Embryonic facial prominence (tissue), 1 donor: Measurements from ENCODE around the gene VAV1.
"Not testable (repeated sequence)": the region's sequence is repeated elsewhere in the genome, so short reads cannot be mapped to it uniquely, and the experiment has no call there.

ENCODE experiments used
- DNase-seq: peaks from one replicate; pipeline ENCODE4 v3.0.0-alpha.2; 2016; ENCODE audit errors: extremely low spot score

Gene VAV1

DNA sequence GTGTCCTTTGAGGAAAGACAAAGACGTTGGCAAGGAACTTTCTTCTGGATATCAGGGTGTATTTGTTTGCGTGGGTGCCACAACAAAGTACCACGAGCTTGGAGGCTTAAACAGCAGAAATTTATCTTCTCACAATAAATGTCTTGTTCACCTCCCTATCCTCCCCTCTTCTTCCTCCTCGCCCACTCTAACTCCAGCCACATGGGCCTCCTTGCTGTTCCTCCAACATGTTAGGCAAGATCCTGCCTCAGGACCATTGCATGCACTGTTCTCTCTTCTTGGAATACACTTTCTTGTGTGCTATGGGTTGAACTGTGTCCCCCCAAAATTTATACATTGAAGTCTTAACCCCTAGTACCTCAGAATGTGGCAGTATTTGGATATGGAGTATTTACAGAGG is 45.7 kb downstream of the VAV1 start:
- no peak for DNase-seq

DNA sequence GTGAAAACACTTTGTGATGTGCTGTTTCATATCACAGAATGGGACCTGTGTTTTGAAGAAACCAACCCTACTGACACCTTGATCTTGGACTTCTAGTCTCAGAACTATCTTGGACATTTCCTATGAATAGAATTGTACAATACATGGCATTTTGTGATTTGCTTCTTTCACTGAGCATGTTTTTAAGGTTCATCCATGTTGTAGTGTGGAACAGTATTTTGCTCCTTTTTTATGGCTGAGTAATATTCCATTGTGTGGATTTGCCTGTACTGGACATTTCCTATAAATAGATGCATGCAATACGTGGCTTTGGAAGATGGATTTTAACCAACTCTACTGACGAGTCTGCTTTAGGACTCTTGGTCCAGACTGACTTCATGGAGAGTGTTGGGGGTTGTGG is 46.8 kb downstream of the VAV1 start:
- no peak for DNase-seq

DNA sequence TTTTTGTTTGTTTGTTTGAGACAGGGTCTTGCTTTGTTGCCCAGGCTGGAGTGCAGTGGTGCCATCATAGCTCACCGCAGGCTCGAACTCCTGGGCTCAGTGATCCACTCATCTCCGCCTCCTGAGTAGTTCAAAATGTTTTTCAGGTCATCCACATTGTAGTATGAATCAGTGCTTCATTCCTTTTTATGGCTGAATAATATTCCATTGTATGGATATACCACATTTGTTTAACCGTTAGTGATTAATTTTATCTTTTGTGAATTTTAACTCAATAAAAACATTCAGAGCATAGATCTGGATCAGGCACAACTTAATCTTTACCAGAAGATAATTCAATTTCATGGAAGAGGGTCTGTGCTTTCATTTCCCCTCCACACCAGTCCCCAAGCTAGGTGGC is 47.7 kb downstream of the VAV1 start:
- no peak for DNase-seq

DNA sequence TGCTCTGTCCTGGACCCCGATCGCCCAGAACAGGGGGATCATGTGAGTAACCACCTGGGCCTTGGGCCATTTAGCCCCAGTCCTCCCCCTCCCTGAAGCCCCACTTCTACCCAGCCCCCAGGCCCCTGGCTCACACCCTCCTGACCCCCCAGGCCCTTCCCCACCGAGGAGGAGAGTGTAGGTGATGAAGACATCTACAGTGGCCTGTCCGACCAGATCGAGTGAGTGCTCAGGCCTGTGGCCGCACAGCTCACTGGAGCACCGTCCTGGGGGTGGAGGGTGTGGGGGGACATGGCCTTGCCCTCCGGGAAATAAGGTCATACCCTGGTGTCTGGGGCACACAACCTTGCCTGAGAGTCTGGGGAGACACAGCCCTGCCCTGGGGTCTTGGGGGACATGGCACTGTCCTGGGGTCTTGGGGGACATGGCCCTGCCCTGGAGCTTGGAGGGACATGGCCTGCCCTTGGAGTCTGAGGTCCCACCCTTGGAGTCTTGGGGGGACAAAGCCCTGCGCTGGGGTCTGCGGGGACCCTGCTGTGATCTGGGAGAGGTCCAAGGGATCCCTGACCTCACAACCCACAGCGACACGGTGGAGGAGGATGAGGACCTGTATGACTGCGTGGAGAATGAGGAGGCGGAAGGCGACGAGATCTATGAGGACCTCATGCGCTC is 49.3 kb downstream of the VAV1 start:
- no peak for DNase-seq

DNA sequence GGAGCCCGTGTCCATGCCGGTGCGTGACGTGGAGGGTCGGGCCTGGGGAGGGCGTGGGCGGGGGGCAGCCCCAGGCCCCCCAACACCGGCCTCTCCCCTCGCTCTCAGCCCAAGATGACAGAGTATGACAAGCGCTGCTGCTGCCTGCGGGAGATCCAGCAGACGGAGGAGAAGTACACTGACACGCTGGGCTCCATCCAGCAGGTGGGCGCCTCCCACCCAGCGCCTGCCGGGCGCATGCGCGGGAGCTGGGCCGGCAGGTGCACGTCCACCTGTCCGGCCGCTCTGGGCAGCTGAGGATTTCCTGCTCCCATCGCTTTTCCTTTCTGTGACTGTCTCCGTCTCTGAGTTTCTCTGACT is 49.8 kb downstream of the VAV1 start:
- DNase-seq, result no peak

DNA sequence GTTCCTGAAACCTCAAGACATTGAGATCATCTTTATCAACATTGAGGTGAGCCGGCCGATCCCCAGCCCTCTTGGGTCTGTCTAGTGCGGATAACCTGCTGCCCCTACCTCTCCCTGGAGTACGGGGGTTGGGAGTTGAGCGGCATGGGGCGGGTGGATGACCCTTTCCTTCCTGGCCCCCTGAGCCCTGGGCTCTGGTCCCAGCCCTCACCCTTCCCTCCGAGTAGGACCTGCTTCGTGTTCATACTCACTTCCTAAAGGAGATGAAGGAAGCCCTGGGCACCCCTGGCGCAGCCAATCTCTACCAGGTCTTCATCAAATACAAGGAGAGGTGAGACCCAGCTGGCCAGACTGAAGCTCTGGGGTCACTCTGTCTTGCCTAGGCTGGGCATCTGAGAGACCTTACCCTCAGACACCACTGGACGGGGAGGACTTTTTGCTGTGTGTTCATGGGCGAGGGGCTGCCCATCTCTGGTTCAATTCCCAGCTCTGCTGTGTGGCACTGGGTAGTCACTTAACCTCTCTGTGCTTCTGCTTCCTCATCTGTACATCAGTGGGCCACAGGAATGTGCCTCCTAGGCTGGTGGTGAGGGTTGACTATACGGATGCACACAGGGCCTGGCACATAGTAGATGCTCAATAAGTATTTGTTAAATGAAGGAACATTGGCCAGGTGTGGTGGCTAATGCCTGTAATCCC is 52.7 kb downstream of the VAV1 start:
- DNase-seq, result no peak

DNA sequence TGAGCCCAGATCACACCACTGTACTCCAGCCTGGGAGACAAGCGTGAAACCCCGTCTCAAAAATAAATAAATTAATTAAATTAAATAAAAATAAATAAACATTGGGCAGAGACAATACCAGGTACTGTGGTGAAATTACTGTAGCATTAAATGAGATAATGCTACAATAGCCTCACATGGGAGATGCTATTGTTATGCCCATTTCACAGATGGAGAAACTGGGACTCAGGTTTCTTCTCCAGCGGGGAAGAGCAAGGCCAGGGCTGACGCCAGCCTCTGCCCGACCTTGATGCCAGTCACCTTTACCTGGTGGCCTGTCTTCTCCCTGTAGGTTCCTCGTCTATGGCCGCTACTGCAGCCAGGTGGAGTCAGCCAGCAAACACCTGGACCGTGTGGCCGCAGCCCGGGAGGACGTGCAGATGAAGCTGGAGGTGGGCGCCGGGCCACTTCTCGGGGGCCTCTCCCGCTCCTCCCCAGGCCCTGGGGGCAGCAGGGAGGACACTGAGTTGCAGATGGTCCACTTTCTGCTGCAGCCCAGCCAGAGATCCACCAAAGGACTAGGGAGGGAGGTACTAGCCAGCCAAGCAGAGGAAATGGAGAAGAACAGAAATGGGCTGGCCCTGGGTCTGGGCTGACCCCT is 53.9 kb downstream of the VAV1 start:
- DNase-seq, result no peak

DNA sequence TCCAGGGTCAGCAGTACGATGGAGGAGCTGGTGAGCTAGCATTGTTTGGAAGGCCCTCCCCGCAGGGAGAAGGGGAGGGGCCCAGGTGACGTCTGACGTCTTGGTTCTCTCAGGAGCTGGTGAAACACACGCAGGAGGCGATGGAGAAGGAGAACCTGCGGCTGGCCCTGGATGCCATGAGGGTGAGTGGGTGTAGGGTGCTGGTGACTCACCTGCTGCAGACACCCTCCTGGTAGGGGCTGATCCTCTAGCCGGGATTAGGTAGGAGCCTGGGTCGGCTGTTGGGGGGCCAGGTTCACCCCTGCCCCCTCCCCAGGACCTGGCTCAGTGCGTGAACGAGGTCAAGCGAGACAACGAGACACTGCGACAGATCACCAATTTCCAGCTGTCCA is 55.8 kb downstream of the VAV1 start:
- DNase-seq, result no peak

DNA sequence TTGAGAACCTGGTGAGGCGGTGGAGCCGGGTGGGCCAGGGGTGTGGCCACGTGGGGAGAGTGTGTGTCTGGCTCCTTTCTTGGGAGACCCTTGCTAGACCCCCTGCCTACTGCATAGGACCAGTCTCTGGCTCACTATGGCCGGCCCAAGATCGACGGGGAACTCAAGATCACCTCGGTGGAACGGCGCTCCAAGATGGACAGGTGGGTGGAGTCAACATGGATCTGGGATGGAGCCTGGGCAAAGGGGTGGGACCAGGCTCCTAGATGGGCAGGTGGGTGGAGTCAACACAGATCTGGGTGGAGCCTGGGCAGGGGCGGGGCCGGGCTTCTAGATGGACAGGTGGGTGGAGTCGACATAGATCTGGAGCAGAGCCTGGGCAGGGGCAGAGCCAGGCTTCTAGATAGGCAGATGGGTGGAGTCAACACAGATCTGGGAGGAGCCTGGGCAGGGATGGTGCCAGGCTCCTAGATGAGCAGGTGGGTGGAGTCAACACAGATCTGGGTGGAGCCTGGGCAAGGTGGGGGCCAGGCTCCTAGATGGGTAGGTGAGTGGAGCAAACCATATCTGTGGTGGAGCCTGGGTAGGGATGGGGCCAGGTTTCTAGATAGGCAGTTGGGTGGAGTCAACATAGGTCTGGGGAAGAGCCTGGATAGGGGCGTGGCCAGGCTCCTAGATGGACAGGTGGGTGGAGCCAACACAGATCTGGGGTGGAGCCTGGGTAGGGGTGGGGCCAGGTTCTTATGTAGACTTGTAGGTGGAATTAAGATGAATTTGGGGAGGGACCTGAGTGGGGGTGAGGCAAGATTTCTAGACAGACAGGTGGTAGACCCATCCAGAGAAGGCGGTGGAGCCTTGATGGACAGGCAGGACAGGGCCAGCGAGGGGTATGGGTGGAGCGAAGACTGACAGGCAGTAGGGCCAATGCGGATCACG is 56.5 kb downstream of the VAV1 start:
- no peak for DNase-seq

DNA sequence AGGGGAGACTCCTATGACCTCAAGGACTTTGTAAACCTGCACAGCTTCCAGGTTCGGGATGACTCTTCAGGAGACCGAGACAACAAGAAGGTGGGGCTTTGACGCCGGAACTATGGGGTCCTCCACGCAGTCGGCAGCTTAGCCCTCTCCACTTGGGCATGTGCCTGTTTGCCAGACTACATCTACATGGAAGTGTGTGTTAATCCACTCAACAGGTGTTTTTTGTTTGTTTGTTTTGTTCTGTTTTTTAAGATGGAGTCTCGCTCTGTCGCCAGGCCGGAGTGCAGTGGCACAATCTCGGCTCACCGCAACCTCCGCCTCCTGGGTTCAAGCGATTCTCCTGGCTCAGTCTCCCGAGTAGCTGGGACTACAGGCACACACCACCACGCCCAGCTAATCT is 57.3 kb downstream of the VAV1 start:
- DNase-seq, result not testable (repeated sequence)

DNA sequence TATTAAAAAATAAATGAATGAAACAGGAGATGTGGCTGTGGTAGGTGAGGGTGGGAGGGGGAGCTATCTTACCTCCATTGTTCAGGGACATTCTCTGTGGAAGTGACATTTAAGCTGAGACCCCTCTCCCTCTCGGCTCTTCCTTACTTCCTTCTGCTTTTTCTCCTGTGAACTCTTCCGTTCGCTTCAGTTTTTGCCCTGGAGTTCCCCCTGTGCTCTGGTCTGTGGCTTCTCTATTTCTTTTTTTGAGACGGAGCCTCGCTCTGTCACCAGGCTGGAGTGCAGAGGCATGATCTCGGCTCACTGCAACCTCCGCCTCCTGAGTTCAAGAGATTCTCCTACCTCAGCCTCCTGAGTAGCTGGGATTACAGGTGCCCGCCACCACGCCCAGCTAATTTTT is 58.6 kb downstream of the VAV1 start:
- not testable (repeated sequence) for DNase-seq

DNA sequence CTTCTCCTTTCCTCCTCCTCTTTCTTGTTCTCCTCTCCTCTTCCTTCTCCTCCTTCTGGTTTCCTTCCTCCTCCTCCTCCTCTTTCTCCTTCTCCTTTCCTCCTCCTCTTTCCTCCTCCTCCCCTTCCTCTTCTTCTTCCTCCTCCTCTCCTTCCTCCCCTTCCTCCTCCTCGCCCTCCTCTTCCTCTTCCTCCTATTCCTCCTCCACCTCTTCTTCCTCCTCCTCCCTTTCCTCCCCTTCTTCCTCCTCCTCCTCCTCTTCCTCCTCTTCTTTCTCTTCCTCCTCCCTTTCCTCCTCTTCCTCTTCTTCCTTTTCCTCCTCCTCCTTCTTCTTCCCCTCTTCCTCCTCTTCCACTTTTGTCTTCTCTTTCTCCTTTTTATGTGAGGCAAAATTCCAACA is 59.9 kb downstream of the VAV1 start:
- DNase-seq, result no peak

DNA sequence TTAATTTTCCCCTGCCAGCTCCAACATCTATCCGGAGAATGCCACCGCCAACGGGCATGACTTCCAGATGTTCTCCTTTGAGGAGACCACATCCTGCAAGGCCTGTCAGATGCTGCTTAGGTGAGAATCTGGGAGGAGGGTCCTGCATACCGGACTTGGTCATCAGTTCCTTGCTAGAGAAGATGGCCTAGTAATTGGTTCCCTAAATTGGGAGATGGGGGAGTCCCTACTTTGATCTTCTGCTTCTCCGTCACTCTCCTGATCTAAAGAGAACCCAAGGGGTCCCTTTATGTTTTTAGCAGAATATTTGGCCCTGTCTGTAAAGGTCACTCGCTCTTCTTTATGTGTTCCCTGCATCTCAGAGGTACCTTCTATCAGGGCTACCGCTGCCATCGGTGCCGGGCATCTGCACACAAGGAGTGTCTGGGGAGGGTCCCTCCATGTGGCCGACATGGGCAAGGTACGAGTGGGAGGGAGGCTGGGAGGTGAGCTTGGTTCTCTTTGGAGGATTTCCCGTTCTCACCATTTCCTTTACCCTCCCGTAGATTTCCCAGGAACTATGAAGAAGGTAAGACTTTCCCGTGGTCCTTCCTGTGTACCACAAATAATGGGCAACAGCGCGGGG is 60.8 kb downstream of the VAV1 start:
- no peak for DNase-seq

DNA sequence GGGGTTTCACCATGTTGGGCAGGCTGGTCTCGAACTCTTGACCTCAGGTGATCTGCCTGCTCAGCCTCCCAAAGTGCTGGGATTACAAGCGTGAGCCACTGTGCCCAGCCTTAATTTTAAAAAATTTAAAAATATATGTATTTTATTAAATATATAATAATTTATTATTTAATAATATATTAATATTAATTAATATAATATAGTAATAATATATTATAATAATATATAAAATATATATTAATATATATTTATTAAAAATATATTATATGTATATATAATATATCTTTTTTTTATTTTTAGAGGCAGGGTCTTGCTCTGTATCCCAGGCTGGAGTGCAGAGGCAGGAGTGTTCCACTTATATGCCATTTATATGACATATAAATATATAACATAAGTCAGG is 61.9 kb downstream of the VAV1 start:
- no peak for DNase-seq

DNA sequence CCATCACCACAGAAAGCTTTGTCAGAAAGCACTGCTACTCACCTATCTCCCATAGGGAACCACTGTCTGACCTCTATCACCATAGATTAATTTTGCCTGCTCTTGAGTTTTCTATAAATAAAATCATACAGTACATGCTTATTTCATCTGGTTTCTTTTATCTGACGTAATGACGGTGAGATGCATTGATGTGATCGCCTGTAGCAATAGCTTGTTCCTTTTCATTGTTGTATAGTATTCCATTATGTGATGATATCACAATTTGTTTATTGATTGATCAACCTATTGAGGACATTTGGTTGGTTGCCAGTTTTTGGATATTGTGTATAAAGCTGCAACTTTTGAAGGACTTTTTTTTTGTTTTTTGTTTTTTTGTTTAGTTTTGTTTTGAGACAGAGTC is 63.0 kb downstream of the VAV1 start:
- DNase-seq, result no peak

DNA sequence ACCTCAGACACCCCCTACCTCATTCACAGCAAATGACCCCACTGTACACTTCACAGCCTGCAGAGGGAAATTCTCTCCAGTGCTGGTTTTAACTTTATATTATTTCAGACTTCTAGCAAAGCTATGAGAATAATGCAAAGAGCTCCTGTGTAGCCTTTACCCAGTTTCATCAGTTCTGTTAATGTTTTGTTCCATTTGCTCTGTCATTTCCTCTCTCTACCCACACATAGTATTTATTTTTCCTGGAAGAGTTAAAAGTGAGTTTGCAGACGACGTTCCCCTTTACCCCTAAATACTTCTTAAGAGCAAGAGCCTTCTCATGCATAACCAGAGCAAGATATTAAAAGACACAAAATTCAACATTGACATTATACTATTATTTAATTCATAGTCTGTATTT is 65.0 kb downstream of the VAV1 start:
- no peak for DNase-seq

DNA sequence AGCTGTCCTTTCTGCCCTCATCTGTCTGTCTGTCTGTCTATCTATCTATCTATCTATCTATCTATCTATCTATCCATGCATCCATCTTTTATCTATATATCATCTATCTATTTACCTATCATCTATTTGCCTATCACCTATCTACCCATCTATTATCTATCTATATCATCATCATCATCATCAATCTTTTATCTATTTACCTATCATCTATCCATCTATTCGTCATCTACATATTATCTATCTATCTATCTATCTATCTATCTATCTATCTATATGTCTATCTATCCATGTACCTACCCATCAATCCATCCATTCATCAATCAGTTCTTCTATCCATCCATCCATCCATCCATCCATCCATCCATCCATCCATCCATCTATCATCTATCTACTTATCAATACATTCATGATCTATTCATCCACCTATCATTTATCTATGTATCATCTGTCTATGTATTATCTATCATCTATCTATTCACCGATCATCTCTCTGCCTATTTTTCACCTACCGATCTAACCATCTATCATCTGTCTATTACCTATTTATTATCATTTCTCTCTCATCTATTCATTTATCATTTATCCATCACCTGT is 65.7 kb downstream of the VAV1 start:
- no peak for DNase-seq

DNA sequence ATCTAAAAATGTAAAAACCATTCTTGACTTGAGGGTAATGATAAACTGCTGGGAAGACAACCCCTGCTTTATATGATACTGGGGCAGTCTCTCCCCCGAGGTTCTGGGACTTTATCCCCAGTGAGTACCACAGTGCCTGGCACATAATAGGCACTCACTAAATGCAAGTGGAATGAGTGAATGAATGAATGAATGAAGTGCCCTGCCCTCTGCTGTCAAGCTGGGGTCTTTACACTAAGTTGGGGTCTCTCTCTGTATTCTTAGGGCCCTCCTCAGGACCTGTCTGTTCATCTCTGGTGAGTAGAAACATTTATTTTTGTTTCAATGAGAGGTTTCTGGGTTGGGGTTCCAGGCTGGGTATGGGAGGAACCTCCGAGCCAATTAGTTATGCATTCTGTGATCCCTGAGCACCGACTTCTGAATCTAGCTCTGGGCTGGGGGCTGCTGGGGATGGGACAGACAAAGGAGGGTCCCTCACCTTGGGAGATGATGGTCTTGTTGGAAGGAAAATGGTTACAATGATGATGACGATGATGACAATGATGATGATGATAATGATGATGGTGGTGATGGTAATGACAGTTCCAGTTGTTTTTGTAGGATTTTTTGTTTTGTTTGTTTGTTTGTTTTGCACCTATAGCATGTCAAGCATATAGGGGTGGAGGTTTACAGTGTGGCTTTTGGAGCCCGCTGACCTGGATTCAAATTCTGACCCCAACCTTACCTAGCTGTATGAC is 70.5 kb downstream of the VAV1 start:
- no peak for DNase-seq

DNA sequence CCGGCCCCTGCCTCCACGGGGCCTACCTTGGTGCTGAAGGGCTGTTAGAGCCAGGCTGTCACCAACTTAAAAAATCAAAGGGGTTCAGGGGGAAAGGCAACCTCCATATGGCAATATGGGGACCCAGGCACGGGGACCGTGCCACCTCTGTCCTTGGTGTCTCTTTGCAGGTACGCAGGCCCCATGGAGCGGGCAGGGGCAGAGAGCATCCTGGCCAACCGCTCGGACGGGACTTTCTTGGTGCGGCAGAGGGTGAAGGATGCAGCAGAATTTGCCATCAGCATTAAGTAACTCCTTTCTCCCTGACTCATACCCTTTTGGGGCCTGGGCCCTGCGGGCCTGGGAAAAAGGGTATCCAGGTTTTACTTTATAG is 75.3 kb downstream of the VAV1 start:
- DNase-seq, result no peak

DNA sequence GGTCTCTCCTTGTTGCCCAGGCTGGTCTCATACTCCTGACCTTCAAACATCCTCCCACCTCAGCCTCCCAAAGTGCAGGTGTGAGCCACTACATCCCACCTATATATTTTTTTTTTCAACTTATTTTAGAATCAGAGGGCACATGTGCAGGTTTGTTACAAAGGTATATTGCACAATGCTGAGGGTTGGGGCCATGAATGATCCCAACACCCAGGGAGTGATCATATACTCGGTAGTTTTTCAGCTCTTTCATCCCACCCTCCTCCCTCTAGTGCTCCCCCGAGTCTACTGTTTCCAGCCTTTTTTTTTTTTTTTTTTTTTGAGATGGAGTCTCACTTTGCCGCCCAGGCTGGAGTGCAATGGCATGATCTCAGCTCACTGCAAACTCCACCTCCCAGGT is 76.5 kb downstream of the VAV1 start:
- DNase-seq, result no peak

DNA sequence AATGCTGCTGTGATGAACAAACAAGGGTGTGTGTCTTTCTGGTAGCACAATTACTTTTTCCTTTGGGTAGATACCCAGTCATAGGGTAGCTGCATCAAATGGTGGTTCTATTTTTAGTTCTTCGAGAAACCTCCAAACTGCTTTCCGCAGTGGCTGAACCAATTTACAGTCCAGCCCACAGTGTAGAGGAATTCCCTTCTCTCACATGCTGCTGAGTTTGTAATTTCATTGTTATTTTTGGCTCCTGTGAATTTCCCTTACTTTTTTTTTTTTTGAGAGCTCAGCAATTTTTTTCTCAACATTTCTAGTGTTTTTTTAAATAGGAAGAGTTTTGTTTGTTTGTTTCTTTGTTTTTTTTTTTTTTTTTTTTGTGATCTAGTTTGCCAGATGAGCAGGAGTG is 77.4 kb downstream of the VAV1 start:
- no peak for DNase-seq
